RWPE2 (cell line): ENCODE measurements around the gene PTCD2.

Experiments
- ATAC-seq: fragments of 200-7000 bp; cut with Tn5 transposase; 3 replicates; pipeline ENCODE4 v1.9.1; 2021; ENCODE audit warnings: low read depth
- DNase-seq: peaks from one replicate; pipeline ENCODE4 v3.0.0-alpha.2; 2020; ENCODE audit warnings: low spot score
- H3K27ac ChIP-seq: fragments of 450-650 bp; 2 replicates; pipeline ENCODE4 v1.5.1; 2017; ENCODE audit warnings: mild to moderate bottlenecking; ENCODE audit not compliant: poor library complexity, severe bottlenecking
- H3K27me3 ChIP-seq: fragments of 250-450 bp; sonication (Bioruptor Pico); 2 replicates; pipeline ENCODE4 v1.5.1; 2021; ENCODE audit warnings: mild to moderate bottlenecking, moderate library complexity; ENCODE audit not compliant: insufficient read depth, poor library complexity, severe bottlenecking
- H3K36me3 ChIP-seq: fragments of 250-450 bp; sonication (Bioruptor Pico); 2 replicates; pipeline ENCODE4 v1.5.1; 2020; ENCODE audit warnings: low read depth, mild to moderate bottlenecking, moderate library complexity
- H3K4me1 ChIP-seq: fragments of 250-450 bp; sonication (Bioruptor Pico); 2 replicates; pipeline ENCODE4 v1.5.1; 2021; ENCODE audit warnings: mild to moderate bottlenecking, moderate library complexity; ENCODE audit not compliant: insufficient read depth, poor library complexity, severe bottlenecking
- H3K4me3 ChIP-seq: fragments of 250-450 bp; sonication (Bioruptor Pico); 2 replicates; pipeline ENCODE4 v1.5.1; 2021; ENCODE audit warnings: mild to moderate bottlenecking, moderate library complexity; ENCODE audit not compliant: severe bottlenecking
- H3K9me3 ChIP-seq: fragments of 250-450 bp; sonication (Bioruptor Pico); 2 replicates; pipeline ENCODE4 v1.5.1; 2021; ENCODE audit warnings: mild to moderate bottlenecking, moderate library complexity; ENCODE audit not compliant: severe bottlenecking
- TF ChIP-seq, protein P1 (sequence below): fragments of 450-650 bp; IDR thresholded peaks from one replicate; pipeline ENCODE4 v1.5.1; 2017; ENCODE audit warnings: mild to moderate bottlenecking, moderate library complexity; ENCODE audit not compliant: poor library complexity, severe bottlenecking

PTCD2 gene

DNA sequence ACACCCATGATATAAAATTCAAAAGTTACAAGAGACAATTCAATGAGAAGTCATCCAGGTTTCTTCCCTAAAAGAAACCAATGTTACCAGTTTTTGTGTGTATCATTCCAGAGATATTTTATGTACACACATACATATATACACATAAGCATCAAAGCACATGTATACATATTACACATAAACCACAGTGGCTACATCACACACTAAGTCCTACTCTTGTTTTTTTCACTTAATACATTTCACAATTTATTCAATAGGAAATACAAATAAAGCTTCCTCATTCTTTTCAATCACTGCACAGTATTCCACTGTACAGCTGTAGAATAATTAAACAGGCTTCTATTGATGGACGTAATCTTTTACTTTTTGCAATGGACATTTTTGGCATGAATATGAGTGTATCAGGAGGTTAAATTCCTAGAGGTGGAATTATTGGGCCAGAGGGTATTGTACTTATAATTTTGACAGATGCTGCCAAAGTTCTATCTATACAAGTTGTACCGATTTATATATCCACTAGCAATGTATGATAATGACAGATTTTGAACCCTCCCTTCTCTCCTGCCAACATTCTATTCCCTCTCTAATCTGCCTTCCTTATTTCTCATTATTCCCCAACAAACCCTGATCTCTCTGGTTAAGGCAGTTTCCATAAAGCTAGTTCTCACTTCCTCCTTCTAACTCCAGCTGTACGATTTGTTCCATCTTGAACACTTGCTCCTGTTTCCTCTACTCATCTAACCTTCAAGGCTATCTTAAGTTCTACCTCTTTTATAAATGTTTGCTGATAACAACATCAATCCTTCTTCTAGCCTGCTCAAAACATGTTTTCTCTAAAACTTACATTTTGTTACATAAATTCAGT is 35.4 kb upstream of the PTCD2 start:
- Histone ChIP-seq H3K4me1 (peaks cover 17% of the 10 kb centered on the region), H3K27me3 (no peaks in the 10 kb centered on the region), H3K9me3 (no peaks in the 10 kb centered on the region), H3K4me3 (no peak overlapping the region), H3K36me3 (peaks cover 52% of the 10 kb centered on the region), H3K27ac (no peak overlapping the region)
- TF ChIP-seq, protein P1, sequence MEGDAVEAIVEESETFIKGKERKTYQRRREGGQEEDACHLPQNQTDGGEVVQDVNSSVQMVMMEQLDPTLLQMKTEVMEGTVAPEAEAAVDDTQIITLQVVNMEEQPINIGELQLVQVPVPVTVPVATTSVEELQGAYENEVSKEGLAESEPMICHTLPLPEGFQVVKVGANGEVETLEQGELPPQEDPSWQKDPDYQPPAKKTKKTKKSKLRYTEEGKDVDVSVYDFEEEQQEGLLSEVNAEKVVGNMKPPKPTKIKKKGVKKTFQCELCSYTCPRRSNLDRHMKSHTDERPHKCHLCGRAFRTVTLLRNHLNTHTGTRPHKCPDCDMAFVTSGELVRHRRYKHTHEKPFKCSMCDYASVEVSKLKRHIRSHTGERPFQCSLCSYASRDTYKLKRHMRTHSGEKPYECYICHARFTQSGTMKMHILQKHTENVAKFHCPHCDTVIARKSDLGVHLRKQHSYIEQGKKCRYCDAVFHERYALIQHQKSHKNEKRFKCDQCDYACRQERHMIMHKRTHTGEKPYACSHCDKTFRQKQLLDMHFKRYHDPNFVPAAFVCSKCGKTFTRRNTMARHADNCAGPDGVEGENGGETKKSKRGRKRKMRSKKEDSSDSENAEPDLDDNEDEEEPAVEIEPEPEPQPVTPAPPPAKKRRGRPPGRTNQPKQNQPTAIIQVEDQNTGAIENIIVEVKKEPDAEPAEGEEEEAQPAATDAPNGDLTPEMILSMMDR, result no peak
- ATAC-seq, result no peak
- DNase-seq, result no peak

DNA sequence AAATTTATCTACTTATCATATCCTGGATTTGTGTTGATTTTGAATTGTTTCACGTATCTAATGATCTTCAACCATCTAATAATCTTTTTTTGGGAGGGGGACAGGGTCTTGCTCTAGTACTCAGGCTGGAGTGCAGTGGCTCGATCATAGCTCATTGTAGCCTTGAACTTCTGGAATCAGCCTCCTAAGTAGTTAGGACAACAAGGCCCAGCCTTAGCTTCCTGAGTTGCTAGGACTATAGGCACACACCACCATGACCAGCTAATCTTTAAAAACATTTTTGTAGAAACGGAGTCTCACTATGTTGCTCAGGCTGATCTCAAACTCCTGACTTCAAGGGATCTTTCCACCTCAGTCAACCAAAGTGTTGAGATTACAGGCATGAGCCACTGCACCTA is 34.8 kb upstream of the PTCD2 start:
- TF ChIP-seq, protein P1, result no peak
- Histone ChIP-seq H3K9me3 (no peaks in the 10 kb centered on the region), H3K4me3 (no peak overlapping the region), H3K36me3 (peaks cover 53% of the 10 kb centered on the region), H3K27me3 (no peaks in the 10 kb centered on the region), H3K4me1 (peaks cover 17% of the 10 kb centered on the region), H3K27ac (no peak overlapping the region)
- ATAC-seq (no peak), DNase-seq (no peak)

DNA sequence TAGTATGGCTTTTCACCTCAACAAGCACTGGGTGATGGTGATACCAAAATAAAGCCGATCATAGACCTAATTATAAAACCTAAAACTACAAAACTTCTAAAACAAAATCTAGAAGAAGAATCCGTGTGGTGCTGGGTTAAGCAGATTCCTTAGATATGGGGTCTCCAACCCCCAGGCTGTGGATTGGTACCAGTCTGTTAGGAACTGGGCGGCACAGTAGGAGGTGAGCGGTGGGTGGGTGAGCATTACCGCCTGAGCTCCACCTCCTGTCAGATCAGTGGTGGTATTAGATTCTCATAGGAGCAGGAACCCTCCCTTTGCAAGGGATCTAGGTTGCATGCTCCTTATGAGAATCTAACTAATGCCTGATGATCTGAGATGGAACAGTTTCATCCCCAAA is 33.4 kb upstream of the PTCD2 start:
- TF ChIP-seq, protein P1, result no peak
- Histone ChIP-seq H3K27me3 (no peaks in the 10 kb centered on the region), H3K27ac (no peak overlapping the region), H3K9me3 (no peaks in the 10 kb centered on the region), H3K4me1 (peaks cover 16% of the 10 kb centered on the region), H3K36me3 (peaks cover 66% of the 10 kb centered on the region), H3K4me3 (no peak overlapping the region)
- DNase-seq (no peak), ATAC-seq (no peak)

GRCh38 chr5:72288924-72289323 is 31.2 kb upstream of the PTCD2 start:
- no peaks in the 10 kb centered on the region for H3K4me1 ChIP-seq
- no peaks in the 10 kb centered on the region for H3K27me3 ChIP-seq
- peaks cover 70% of the 10 kb centered on the region for H3K36me3 ChIP-seq

More at GRCh38 chr5:72288924-72289323, 31.2 kb upstream of the PTCD2 start:
- ATAC-seq (no peak), DNase-seq (no peak)
- Histone ChIP-seq H3K27ac (no peak overlapping the region), H3K9me3 (no peaks in the 10 kb centered on the region), H3K4me3 (no peak overlapping the region)
- TF ChIP-seq, protein P1, result no peak
